ENCODE data around the gene FCHSD2. TPM values are rescaled to one million over a fixed set of nuclear protein-coding genes. Genes with fewer than 3 reads are reported as not detected.

FCHSD2 gene
- total RNA-seq, 1 experiment from 2014 or later: 7.1 TPM

DNA sequence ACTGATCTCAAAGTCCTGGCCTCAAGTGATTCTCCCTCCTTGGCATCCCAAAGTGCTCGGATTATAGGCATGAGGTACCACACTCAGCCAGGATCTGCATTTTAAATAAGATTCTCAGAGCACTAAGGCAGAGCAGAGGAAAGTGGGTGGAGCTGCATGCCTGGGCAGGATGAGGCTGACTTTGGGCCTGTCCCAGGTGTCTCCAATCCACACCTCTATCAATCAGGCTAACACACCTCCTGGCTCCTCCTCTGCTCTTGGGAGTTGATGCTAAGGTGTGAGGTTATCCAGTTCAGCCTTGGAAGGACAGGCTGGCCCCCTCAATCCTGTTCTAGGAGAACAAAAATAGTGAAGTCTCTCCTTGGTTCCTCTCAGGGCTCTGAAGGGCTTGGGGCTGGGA is 45.7 kb upstream of the FCHSD2 start:
- Histone ChIP-seq H3K4me2 (ENCODE audit: low read length) (no peak overlapping the region), H3K9me3 (ENCODE audit: low read length) (no peaks in the 10 kb centered on the region), H3K27ac (ENCODE audit: low read length) (no peak overlapping the region), H3K9me2 (replicated peaks; ENCODE audit: low read length) (no peaks in the 10 kb centered on the region), H4K20me1 (ENCODE audit: low read length) (no peaks in the 10 kb centered on the region), H3K79me2 (ENCODE audit: low read length) (peaks cover 8% of the 10 kb centered on the region; the same call in 1 of the 2 replicates), H2AFZ (ENCODE audit: low read length) (no peak overlapping the region), H3K9ac (ENCODE audit: low read length) (no peak overlapping the region), H3F3A (ENCODE audit: low read length, unreplicated experiment) (peaks cover 7% of the 10 kb centered on the region), H3K4me3 (ENCODE audit: low read length) (no peak overlapping the region), H3K36me3 (ENCODE audit: low read depth, low read length) (no peaks in the 10 kb centered on the region), H3K4me1 (ENCODE audit: insufficient read depth, low read length) (peaks cover 65% of the 10 kb centered on the region), H3K27me3 (ENCODE audit: low read length) (no peaks in the 10 kb centered on the region)
- ChIA-PET CTCF (interaction anchor here (3.0 kb wide), 1 partner anchor 49 kb away, joined by 32 read pairs; no protein-coding TSS in a partner anchor), POLR2A (ENCODE audit: unreplicated experiment) (no interaction called here)
- ATAC-seq (no peak), DNase-seq (no peak)
- no TSS peak for BruUV-seq (replicated peaks)
- TF ChIP-seq, protein P1, sequence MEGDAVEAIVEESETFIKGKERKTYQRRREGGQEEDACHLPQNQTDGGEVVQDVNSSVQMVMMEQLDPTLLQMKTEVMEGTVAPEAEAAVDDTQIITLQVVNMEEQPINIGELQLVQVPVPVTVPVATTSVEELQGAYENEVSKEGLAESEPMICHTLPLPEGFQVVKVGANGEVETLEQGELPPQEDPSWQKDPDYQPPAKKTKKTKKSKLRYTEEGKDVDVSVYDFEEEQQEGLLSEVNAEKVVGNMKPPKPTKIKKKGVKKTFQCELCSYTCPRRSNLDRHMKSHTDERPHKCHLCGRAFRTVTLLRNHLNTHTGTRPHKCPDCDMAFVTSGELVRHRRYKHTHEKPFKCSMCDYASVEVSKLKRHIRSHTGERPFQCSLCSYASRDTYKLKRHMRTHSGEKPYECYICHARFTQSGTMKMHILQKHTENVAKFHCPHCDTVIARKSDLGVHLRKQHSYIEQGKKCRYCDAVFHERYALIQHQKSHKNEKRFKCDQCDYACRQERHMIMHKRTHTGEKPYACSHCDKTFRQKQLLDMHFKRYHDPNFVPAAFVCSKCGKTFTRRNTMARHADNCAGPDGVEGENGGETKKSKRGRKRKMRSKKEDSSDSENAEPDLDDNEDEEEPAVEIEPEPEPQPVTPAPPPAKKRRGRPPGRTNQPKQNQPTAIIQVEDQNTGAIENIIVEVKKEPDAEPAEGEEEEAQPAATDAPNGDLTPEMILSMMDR (conservative IDR thresholded peaks at IDR 0.05; ENCODE audit: low read depth, low read length): no peak
- TF ChIP-seq EZH2 (IDR thresholded peaks at IDR 0.05; ENCODE audit: low read length, unreplicated experiment): no peak
- no peak for TF ChIP-seq EZH2phosphoT487 (IDR thresholded peaks at IDR 0.05; ENCODE audit: borderline replicate concordance, low read length)
- intact Hi-C loops (cut with micrococcal nuclease): loop anchor here (2.0 to 5.0 kb wide), 2 partner anchors 19 to 119 kb away; partner anchors contain the start of gene ARHGEF17

DNA sequence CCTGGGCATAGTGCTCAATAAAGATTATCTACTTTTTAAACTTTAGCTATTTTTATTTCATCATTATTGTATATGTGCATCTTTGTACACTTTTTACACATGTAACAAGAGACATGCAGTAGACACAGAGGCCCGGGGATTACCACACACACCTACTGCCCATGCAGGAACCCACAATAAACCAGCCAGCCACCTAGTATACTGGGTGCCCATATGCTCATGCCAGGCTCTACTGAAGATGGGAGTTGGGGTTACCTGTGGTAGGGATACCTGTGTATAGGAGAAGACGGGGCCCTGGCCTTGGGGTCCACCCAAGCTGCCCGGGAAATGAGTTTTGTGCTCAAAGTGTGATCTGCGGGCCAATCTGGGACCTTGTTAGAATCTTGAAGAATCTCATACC is 44.8 kb upstream of the FCHSD2 start:
- no peak overlapping the region for H2AFZ ChIP-seq (ENCODE audit: low read length)
- intact Hi-C loops (cut with micrococcal nuclease): loop anchor here (2.0 to 5.0 kb wide), 2 partner anchors 20 to 120 kb away; partner anchors contain the start of gene ARHGEF17
- peak overlapping the region; percentile 95 for H3K27ac ChIP-seq (ENCODE audit: low read length)
- no peak for DNase-seq
- no peaks in the 10 kb centered on the region for H3K36me3 ChIP-seq (ENCODE audit: low read depth, low read length)
- ChIA-PET POLR2A (ENCODE audit: unreplicated experiment) (no interaction called here), CTCF (interaction anchor here (1.7 to 3.0 kb wide), 3 partner anchors 8 to 102 kb away, joined by 10 to 32 read pairs (median 10); no protein-coding TSS in a partner anchor)
- H3K4me1 ChIP-seq (ENCODE audit: insufficient read depth, low read length): peaks cover 56% of the 10 kb centered on the region
- H3K79me2 ChIP-seq (ENCODE audit: low read length): peaks cover 8% of the 10 kb centered on the region; the same call in 1 of the 2 replicates
- H3K27me3 ChIP-seq (ENCODE audit: low read length): no peaks in the 10 kb centered on the region
- peaks cover 7% of the 10 kb centered on the region for H3F3A ChIP-seq (ENCODE audit: low read length, unreplicated experiment)
- TF ChIP-seq EZH2phosphoT487 (IDR thresholded peaks at IDR 0.05; ENCODE audit: borderline replicate concordance, low read length) (no peak), EZH2 (IDR thresholded peaks at IDR 0.05; ENCODE audit: low read length, unreplicated experiment) (no peak)
- TF ChIP-seq, protein P1 (conservative IDR thresholded peaks at IDR 0.05; ENCODE audit: low read depth, low read length): no peak
- H3K4me3 ChIP-seq (ENCODE audit: low read length): no peak overlapping the region
- H3K9me3 ChIP-seq (ENCODE audit: low read length): no peaks in the 10 kb centered on the region
- peak overlapping the region; percentile 69 for H3K9ac ChIP-seq (ENCODE audit: low read length)
- no peaks in the 10 kb centered on the region for H3K9me2 ChIP-seq (replicated peaks; ENCODE audit: low read length)
- no peaks in the 10 kb centered on the region for H4K20me1 ChIP-seq (ENCODE audit: low read length)
- BruUV-seq (replicated peaks): no TSS peak
- no peak for ATAC-seq
- peak overlapping the region; percentile 74 for H3K4me2 ChIP-seq (ENCODE audit: low read length)

DNA sequence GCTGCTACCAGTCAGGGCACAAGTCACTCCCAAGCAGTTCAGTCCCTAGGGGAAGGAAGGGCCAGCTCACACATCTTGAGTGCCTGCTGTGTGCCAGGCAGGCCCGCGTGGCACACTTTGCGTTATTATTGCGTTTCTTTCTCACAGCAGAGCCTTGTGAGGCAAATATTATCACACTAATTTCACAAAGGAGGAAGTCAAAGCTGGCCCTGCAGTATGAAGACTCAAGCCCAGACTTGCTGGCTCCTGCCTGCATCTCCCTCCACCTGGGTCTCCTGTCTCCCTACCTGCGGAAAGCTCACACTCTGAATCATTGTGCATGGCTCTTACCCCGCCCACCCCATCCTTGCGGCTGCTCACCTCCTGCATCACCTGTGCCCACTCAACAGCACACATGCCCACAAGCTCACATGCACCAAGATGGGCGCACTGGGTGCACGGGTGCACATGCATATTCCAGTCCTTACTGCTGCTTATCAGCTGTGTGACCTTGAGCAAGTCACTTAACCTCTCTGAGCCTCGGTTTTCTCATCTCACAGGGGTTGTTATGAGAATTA is 44.3 kb upstream of the FCHSD2 start:
- Histone ChIP-seq H3K4me3 (ENCODE audit: low read length) (peak overlapping the region; percentile 17; the same call in 1 of the 2 replicates), H3K4me2 (ENCODE audit: low read length) (peak overlapping the region; percentile 74), H3K27ac (ENCODE audit: low read length) (peak overlapping the region; percentile 95), H4K20me1 (ENCODE audit: low read length) (no peaks in the 10 kb centered on the region), H3K9ac (ENCODE audit: low read length) (peak overlapping the region; percentile 69), H3F3A (ENCODE audit: low read length, unreplicated experiment) (peaks cover 7% of the 10 kb centered on the region), H3K27me3 (ENCODE audit: low read length) (no peaks in the 10 kb centered on the region), H3K9me2 (replicated peaks; ENCODE audit: low read length) (no peaks in the 10 kb centered on the region), H3K4me1 (ENCODE audit: insufficient read depth, low read length) (peaks cover 50% of the 10 kb centered on the region), H3K9me3 (ENCODE audit: low read length) (no peaks in the 10 kb centered on the region), H3K36me3 (ENCODE audit: low read depth, low read length) (no peaks in the 10 kb centered on the region), H3K79me2 (ENCODE audit: low read length) (peaks cover 8% of the 10 kb centered on the region; the same call in 1 of the 2 replicates), H2AFZ (ENCODE audit: low read length) (peak overlapping the region; percentile 83)
- DNase-seq (no peak), ATAC-seq (peak; percentile 0)
- ChIA-PET POLR2A (ENCODE audit: unreplicated experiment) (interaction anchor here (0.7 to 1.1 kb wide), 5 partner anchors 8 to 579 kb away, joined by 4 to 12 read pairs (median 5); no protein-coding TSS in a partner anchor), CTCF (interaction anchor here (1.0 to 3.0 kb wide), 9 partner anchors 9 to 103 kb away, joined by 4 to 32 read pairs (median 7); partner anchors contain the start of gene P2RY2)
- intact Hi-C loops (cut with micrococcal nuclease): loop anchor here (2.0 to 5.0 kb wide), 2 partner anchors 20 to 121 kb away; partner anchors contain the start of gene ARHGEF17
- no peak for TF ChIP-seq EZH2 (IDR thresholded peaks at IDR 0.05; ENCODE audit: low read length, unreplicated experiment)
- TF ChIP-seq EZH2phosphoT487 (IDR thresholded peaks at IDR 0.05; ENCODE audit: borderline replicate concordance, low read length): no peak
- TF ChIP-seq, protein P1 (conservative IDR thresholded peaks at IDR 0.05; ENCODE audit: low read depth, low read length): no peak
- BruUV-seq (replicated peaks): TSS peak; percentile 87
